Left colon (tissue), 2 donors: ENCODE measurements around the gene MFAP4. TPM values are rescaled to one million over a fixed set of nuclear protein-coding genes. Genes with fewer than 3 reads are reported as not detected.
A peak's percentile ranks its signal among the peaks of the same experiment; 100 is the strongest.

Experiments used
- ATAC-seq: fragments of 200-7000 bp; cut with Tn5 transposase; one replicate; pipeline ENCODE4 v1.9.1; 2020; ENCODE audit warnings: mild to moderate bottlenecking, moderate library complexity
- DNase-seq, 2 donors: peaks; one replicate each; pipeline ENCODE4 v3.0.0-alpha.2; 2020
- intact Hi-C, 2 donors: fragments of 100-400 bp; cut with DNase I in 1 of 2; cut with micrococcal nuclease in 1 of 2; formaldehyde crosslinking; loops; one replicate each; pipeline versions ENCODE4 v1.11.2 to v1.14.0; 2022; cut with DNase I, micrococcal nuclease
- total RNA-seq, 2 donors: library from RNA; stranded (reverse); fragmentation: NEBNext Ultra II Directional; extraction: Animal tissue kit (Norgen Biotek cat#: 25700); gene quantifications; one replicate each; pipeline ENCODE4 v1.2.1, GENCODE V29; 2021
- donor health status: DM: no; HTN: no; CAD: no.
- donor health status: DM: yes; HTN: yes; CAD: no.

Gene MFAP4
- total RNA-seq, 2 donors from 2014 or later: 12.9 to 68.6 TPM

DNA sequence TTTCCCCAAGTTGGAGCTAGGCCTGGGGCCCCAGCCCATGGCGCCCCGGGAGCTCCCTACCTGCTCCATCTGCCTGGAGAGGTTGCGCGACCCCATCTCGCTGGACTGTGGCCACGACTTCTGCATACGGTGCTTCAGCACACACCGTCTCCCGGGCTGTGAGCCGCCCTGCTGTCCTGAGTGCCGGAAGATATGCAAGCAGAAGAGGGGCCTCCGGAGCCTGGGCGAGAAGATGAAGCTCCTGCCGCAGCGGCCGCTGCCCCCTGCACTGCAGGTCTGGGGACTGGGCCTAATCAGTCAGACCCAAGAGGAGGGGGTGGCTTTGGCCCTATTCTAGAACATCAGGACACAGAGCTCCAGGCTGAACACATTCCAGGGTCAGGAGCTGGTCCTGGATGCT, 25.5 kb upstream of the MFAP4 start:
- ATAC-seq (no peak), DNase-seq (no peak)
- intact Hi-C loops: loop anchor here in 1 of 2 donors (10.0 kb wide), 1 partner anchor 48 kb away; the partner anchor contains the start of gene B9D1

DNA sequence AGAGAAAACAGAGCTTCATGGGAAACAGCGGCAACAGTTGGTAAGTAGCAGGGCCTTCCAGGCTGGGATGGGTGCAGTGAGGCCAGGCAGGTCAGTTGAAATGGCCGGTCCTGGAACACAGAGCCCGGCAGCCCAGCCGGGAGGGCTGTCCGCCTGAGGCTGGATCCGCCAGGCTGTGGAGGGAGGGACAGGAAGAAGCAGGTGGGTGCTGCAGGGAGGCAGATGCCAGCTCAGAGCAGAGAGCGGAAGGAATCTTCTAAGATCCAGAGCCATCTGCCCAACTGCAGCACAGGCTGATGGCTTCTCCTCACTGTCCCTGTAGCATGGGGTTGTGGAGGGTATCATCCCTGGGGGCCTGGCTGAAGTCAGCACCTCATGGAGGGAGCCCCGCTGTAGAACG, 24.6 kb upstream of the MFAP4 start:
- no peak for ATAC-seq
- intact Hi-C loops: loop anchor here in 1 of 2 donors (10.0 kb wide), 1 partner anchor 47 kb away; the partner anchor contains the start of gene B9D1
- no peak for DNase-seq

DNA sequence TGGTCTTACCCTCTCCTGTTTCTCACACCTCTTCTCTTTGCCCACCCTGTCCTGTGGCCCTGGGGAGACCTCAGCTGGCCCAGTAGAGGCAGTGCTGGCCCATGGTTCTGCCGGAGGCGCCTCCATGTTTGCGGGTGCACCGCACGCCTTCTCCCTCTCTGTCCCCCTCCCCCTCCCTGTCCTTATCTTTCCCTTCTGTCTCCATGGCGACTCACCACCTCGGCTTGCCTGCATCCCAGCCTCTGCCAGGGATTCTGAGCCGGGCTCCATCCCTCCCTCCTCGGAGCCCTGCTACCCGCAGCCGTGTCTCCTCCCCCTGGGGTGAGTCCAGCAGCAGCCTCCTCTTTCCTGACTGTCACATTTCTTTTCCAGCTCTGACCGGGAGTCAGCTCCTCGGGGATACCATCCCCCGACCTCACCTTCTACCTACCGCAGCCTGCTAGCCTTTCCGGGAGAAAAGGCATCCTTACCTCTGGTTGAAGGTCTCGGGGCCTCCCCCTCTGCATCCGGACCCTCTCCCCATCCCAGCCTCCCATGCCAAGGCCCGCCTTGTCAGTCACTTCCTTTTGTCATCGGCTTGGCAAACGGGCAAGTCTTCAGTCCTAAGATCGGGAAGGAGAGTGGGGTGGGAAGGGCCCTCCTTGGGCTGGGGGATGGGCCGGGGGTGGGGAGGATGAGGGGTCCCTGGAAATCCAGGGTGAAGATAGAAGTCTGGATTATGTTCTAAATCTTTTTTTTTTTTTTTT, 24.1 kb upstream of the MFAP4 start, which contains the start of gene RNF112:
TSS of gene RNF112 (plus strand) at position 358 of the 746 bp plus-strand sequence. CDS start at position 535, 177 bp downstream.
- ATAC-seq (no peak), DNase-seq (peak in 1 of 2 donors; percentile 18)
- intact Hi-C loops: loop anchor here in 1 of 2 donors (10.0 kb wide), 1 partner anchor 46 kb away; the partner anchor contains the start of gene B9D1

GRCh38 chr17:19410091-19410490, 23.1 kb upstream of the MFAP4 start:
- DNase-seq: peak in 1 of 2 donors; percentile 17
- intact Hi-C loops: loop anchor here in 1 of 2 donors (10.0 kb wide), 1 partner anchor 45 kb away; the partner anchor contains the start of gene B9D1
- ATAC-seq: peak; percentile 70

DNA sequence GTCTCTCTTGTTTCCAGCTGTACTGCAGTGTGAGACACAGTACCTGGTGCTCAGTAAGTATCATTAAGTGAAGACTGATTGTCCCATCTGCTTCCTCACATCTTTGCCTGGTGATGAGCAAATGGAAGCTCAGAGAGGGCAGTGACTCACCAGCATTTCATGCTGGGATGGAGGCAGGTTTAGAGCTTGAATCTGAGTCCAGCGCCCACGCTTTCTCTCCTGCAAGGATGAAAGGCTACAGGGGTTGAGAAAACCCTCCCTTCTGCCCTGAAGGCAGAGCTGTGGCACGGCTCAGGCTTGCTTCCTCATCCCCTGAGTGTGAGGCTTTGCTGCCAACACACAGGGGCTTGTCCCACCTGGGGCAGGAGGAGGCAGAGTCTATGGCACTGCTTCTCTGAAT, 22.5 kb upstream of the MFAP4 start:
- ATAC-seq (no peak), DNase-seq (no peak)
- intact Hi-C loops: no loop called here

DNA sequence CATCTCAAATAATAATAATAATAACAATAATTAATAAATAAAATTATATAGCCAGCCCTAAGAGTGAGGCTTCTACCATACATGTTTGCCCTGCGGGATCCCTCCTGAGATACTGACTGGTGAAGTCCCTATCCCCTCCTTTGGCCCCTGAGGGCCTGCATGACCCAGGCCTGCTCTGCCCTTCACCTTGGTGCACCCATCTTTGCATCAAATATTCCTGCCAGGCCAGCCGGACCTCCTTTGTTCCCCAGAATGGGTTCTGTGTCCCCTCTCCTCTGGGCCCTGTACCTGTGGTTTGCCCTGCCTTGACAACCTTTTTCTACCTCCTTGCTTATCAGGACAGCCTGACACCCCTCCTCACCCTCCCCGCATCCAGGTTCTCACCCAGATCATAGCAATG, 22.1 kb upstream of the MFAP4 start:
- intact Hi-C loops: no loop called here
- ATAC-seq: no peak

DNA sequence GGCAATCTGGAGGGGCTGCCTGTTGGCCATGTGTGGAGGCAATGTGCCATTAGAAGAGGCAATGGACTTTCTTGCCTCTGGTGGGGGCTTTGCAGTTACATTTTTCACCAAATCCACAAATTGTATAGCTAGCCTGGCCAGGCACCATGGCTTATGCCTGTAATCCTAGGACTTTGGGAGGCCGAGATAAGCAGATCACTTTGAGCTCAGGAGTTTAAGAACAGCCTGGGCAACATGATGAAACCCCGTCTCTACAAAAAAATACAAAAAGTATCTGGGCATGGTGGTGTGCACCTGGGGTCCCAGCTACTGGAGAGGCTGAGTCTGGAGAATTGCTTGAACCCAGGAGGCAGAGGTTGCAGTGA, 21.3 kb upstream of the MFAP4 start:
- intact Hi-C loops: no loop called here
- ATAC-seq (no peak), DNase-seq (no peak)

More for the DNA sequence above, 22.1 kb upstream of the MFAP4 start:
- DNase-seq: no peak

DNA sequence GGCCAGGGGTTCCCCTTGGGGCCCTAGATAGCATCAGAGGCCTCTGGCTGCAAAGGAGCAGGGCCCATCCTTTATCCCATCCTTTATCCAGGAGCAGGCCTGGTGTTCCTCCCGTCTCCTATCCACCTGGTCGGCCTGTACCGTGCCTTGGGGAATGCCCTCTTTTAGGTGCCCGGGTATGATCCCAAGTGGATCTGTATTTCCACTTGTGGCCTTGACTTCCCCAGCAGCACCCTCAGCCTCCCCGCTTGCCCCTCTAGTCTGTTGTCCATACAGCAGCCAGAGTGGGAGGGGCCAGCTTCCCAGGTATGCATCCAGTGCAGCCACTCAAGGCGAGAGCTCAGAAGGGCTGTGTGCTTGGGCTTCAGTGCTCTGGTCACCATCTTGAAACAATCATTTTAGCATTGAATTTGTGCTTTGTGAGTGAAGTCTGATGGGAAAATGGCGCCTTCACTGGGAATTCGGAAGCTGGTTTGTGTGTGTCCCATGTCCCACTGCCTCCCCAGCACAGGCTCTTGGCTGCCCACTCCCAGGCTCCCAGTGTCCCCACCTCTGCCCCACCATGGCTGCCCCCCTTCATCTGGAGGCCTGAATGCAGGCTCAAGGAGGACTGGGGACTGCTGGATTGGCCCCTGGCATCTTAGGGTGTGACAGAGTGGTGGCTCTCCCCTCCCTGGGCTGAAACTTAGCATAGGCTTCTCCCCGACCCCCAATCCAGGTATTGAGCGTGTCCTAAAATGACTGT, 20.8 kb upstream of the MFAP4 start:
- intact Hi-C loops: no loop called here
- ATAC-seq (no peak), DNase-seq (no peak)

- intact Hi-C loops: no loop called here
- DNase-seq (no peak), ATAC-seq (no peak)
These were observed 18.1 kb upstream of the MFAP4 start for GRCh38 chr17:19405114-19405513.

DNA sequence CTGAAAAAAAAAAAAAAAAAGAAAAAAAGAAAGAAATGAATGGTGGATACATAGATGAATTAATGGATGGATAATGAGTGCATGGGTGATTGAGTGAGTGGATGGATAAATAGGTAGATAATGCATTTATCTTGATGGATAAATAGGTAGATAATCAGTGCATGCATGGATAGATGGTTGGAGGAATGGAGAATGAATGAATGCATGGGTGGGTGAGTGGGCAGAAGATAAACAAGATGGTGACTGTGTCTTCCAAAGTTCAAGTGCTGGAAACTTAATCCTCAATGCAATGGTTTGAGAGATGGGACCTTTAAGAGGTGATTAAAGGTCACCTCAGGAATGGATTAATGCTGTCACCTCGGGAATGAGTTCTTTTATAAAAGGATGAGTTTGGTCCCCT, 17.3 kb upstream of the MFAP4 start:
- no peak for DNase-seq
- intact Hi-C loops: no loop called here
- ATAC-seq: no peak

- DNase-seq: no peak
- no peak for ATAC-seq
- intact Hi-C loops: no loop called here
These were observed 16.0 kb upstream of the MFAP4 start for GRCh38 chr17:19403021-19403420.

DNA sequence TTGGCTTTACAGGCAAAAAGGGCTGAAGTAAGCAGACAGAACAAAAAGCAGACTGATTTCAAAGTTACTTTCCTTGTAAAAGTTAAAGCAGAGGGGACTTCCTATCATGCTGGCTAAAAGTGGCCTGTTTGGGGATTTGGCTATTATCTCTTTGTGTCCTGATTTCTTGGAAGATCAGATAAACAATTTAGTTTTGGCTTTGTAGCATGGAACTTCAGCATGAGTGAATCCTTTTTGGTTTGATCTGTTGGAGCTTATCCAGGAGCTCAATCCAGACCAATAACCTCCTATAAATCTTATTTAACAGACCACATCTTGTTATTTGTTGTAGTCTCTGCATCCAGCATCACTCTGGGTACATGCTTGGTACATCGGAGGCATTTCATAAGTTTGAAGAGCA, 15.2 kb upstream of the MFAP4 start:
- DNase-seq (no peak), ATAC-seq (no peak)
- intact Hi-C loops: no loop called here

- peak; percentile 71 to 86 for DNase-seq
- intact Hi-C loops: no loop called here
- ATAC-seq: peak; percentile 58
These were observed 14.5 kb upstream of the MFAP4 start for GRCh38 chr17:19401321-19402010.

GRCh38 chr17:19399750-19400450, 12.9 kb upstream of the MFAP4 start:
- intact Hi-C loops: no loop called here
- DNase-seq: no peak
- ATAC-seq: no peak

- intact Hi-C loops: no loop called here
- DNase-seq: peak; percentile 83 to 93
- ATAC-seq: peak; percentile 83
These were observed 11.6 kb upstream of the MFAP4 start for GRCh38 chr17:19398301-19399181.

GRCh38 chr17:19397556-19398041, 10.6 kb upstream of the MFAP4 start:
- intact Hi-C loops: no loop called here
- peak in 1 of 2 donors; percentile 76 for DNase-seq
- peak; percentile 55 for ATAC-seq

DNA sequence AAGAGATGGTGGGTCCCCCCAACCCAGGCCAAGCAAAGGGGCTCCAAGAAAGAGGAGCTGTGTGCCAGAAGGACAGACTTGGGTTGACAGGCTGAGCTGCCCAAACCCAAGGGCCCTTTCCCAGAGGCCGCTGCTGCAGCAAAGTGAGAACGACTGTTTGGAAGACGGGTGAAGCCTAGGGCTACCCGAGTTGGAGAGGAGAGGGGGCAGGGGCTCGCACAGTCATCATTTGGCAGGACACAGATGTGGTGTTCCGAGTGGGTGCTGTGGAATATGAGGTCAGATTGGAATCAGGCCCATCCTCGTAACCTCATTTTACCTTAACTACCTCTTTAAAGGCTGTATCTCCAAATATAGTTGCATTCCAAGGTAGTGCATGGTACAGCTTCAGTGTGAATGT, 5.3 kb upstream of the MFAP4 start:
- peak in 1 of 2 donors; percentile 27 for DNase-seq
- no peak for ATAC-seq

DNA sequence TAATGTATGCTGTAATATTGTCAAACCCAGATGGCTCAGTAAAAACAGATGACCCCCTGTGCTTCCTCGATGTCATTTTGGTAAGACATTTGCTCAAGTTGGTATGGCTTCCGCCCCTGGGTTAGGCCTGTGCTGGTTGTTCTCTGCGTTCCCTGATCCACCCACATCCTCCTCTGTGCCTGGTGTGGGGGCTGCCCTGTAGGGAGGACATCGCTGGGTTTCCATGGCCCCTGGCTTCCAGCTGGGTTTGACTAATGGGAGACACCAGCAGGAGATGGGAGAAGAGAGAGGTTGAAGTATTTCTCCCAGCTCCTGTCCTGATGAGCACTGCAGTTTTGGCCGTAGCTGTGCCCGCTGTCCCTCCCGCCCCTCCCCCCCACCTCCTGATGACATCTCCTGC, 4.4 kb upstream of the MFAP4 start:
- DNase-seq (peak in 1 of 2 donors; percentile 20), ATAC-seq (no peak)
- intact Hi-C loops: no loop called here

More for the DNA sequence above, 5.3 kb upstream of the MFAP4 start:
- intact Hi-C loops: no loop called here
